IMR-90 (cell line): ENCODE data around the gene AKAP17A. TPM values are rescaled to one million over a fixed set of nuclear protein-coding genes. Genes with fewer than 3 reads are reported as not detected.

Experiments
- ATAC-seq: fragments of 200-7000 bp; cut with Tn5 transposase; 2 replicates; pipeline ENCODE4 v1.9.1; 2020; ENCODE audit warnings: low read depth, mild to moderate bottlenecking, moderate library complexity
- BruUV-seq: library from RNA; stranded (reverse); fragments of 400-500 nt; replicated peaks from 2 replicates; lab custom pipeline; 2021; lab: Mats Ljungman, UMichigan
- CTCF ChIA-PET: fragments of 300-600 bp; formaldehyde crosslinking; extraction: SDS; loops from one replicate; lab custom pipeline; 2021; ENCODE audit warnings: antibody characterized with exemption; lab: Yijun Ruan, JAX
- POLR2A ChIA-PET: fragments of 300-600 bp; sonication (Branson Sonifier 250); formaldehyde crosslinking; loops from one replicate; lab custom pipeline; 2022; ENCODE audit warnings: antibody characterized with exemption; ENCODE audit not compliant: unreplicated experiment; lab: Charles Lee
- DNase-seq: peaks from one replicate; pipeline ENCODE4 v3.0.0; 2013
- H2AFZ ChIP-seq: replicated peaks from 2 replicates; pipeline ENCODE3; 2013; ENCODE audit warnings: low read length, mild to moderate bottlenecking; ENCODE audit not compliant: poor library complexity
- H2AK5ac ChIP-seq: 2 replicates; pipeline ENCODE4 v1.6.1; 2013; ENCODE audit warnings: low read depth, low read length, inconsistent platforms
- H2AK9ac ChIP-seq: replicated peaks from 2 replicates; pipeline ENCODE3; 2013; ENCODE audit warnings: mild to moderate bottlenecking, low read depth, low read length, moderate library complexity; ENCODE audit not compliant: poor library complexity
- H2BK120ac ChIP-seq: 2 replicates; pipeline ENCODE4 v1.6.1; 2013; ENCODE audit warnings: low read depth, low read length, inconsistent platforms
- H2BK15ac ChIP-seq: 3 replicates; pipeline ENCODE4 v1.6.1; 2013; ENCODE audit warnings: low read depth, low read length, inconsistent platforms
- H2BK20ac ChIP-seq: 2 replicates; pipeline ENCODE4 v1.6.1; 2013; ENCODE audit warnings: low read depth, mild to moderate bottlenecking, inconsistent platforms, low read length, moderate library complexity
- H2BK5ac ChIP-seq: 2 replicates; pipeline ENCODE4 v1.6.1; 2013; ENCODE audit warnings: mild to moderate bottlenecking, low read depth, low read length, inconsistent platforms; ENCODE audit not compliant: poor library complexity, severe bottlenecking
- H3K14ac ChIP-seq: replicated peaks from 2 replicates; pipeline ENCODE4 v1.6.1; 2013; ENCODE audit warnings: low read depth, low read length, inconsistent platforms
- H3K18ac ChIP-seq: 2 replicates; pipeline ENCODE4 v1.6.1; 2013; ENCODE audit warnings: low read depth, low read length, control low read depth
- H3K23ac ChIP-seq: 2 replicates; pipeline ENCODE4 v1.6.1; 2013; ENCODE audit warnings: low read depth, low read length, inconsistent platforms
- H3K27ac ChIP-seq: 2 replicates; pipeline ENCODE4 v1.5.1; 2013; ENCODE audit warnings: mild to moderate bottlenecking, control low read depth, low read length; ENCODE audit not compliant: insufficient read depth
- H3K27me3 ChIP-seq: 2 replicates; pipeline ENCODE4 v1.6.1; 2013; ENCODE audit warnings: low read length; ENCODE audit not compliant: control insufficient read depth, insufficient read depth
- H3K36me3 ChIP-seq: 2 replicates; pipeline ENCODE4 v1.6.1; 2013; ENCODE audit warnings: low read length, mixed read lengths; ENCODE audit not compliant: control insufficient read depth, insufficient read depth
- H3K4ac ChIP-seq: 2 replicates; pipeline ENCODE4 v1.6.1; 2013; ENCODE audit warnings: low read depth, low read length, inconsistent platforms
- H3K4me1 ChIP-seq: 2 replicates; pipeline ENCODE4 v1.6.1; 2013; ENCODE audit warnings: low read length, mixed read lengths; ENCODE audit not compliant: control insufficient read depth, insufficient read depth
- H3K4me2 ChIP-seq: 2 replicates; pipeline ENCODE4 v1.6.1; 2013; ENCODE audit warnings: low read depth, mild to moderate bottlenecking, control low read depth, low read length, moderate library complexity
- H3K4me3 ChIP-seq: 2 replicates; pipeline ENCODE4 v1.5.1; 2013; ENCODE audit warnings: low read depth, mild to moderate bottlenecking, control low read depth, low read length, moderate library complexity; ENCODE audit not compliant: insufficient read depth
- H3K56ac ChIP-seq: 2 replicates; pipeline ENCODE4 v1.6.1; 2013; ENCODE audit warnings: low read length, inconsistent platforms; ENCODE audit not compliant: insufficient read depth; ENCODE audit errors: extremely low read depth
- H3K79me1 ChIP-seq, 2 experiments: 2 replicates each; pipeline ENCODE4 v1.6.1; 2013; ENCODE audit warnings: low read length in 2 of 2, inconsistent platforms in 1 of 2, low read depth in 1 of 2
- H3K9ac ChIP-seq: 2 replicates; pipeline ENCODE4 v1.6.1; 2013; ENCODE audit warnings: low read depth, low read length, control low read depth
- H3K9me1 ChIP-seq: 2 replicates; pipeline ENCODE4 v1.6.1; 2013; ENCODE audit warnings: low read length, inconsistent platforms; ENCODE audit not compliant: insufficient read depth
- H3K9me3 ChIP-seq: 2 replicates; pipeline ENCODE4 v1.6.1; 2013; ENCODE audit warnings: low read length; ENCODE audit not compliant: control insufficient read depth, insufficient read depth
- H4K20me1 ChIP-seq: 2 replicates; pipeline ENCODE4 v1.6.1; 2013; ENCODE audit warnings: low read length, inconsistent platforms; ENCODE audit not compliant: insufficient read depth
- H4K5ac ChIP-seq: 2 replicates; pipeline ENCODE4 v1.6.1; 2013; ENCODE audit warnings: mild to moderate bottlenecking, low read depth, low read length, control low read depth
- H4K8ac ChIP-seq, 2 experiments: 2 replicates each; pipeline ENCODE4 v1.6.1; 2013; ENCODE audit warnings: low read depth in 2 of 2, low read length in 2 of 2, control low read depth in 1 of 2, inconsistent platforms in 1 of 2
- H4K91ac ChIP-seq: 2 replicates; pipeline ENCODE4 v1.6.1; 2013; ENCODE audit warnings: low read depth, low read length, inconsistent platforms; ENCODE audit not compliant: insufficient read depth
- BHLHE40 ChIP-seq: fragments of 150-350 bp; IDR thresholded peaks from 2 replicates; pipeline ENCODE4 v1.6.1; 2016; ENCODE audit warnings: mild to moderate bottlenecking, low read depth, low read length
- CEBPB ChIP-seq: IDR thresholded peaks from 2 replicates; pipeline ENCODE4 v1.6.1; 2012; ENCODE audit warnings: low read depth, low read length, improper control_type of control experiment
- CHD1 ChIP-seq: IDR thresholded peaks from 2 replicates; pipeline ENCODE4 v1.6.1; 2012; ENCODE audit warnings: low read depth, low read length, improper control_type of control experiment
- FOS ChIP-seq: fragments of 150-350 bp; IDR thresholded peaks from 2 replicates; pipeline ENCODE4 v1.6.1; 2016; ENCODE audit warnings: low read depth, low read length
- MAZ ChIP-seq: IDR thresholded peaks from 2 replicates; pipeline ENCODE4 v1.6.1; 2012; ENCODE audit warnings: low read depth, mild to moderate bottlenecking, low read length, improper control_type of control experiment, moderate library complexity, borderline replicate concordance
- RCOR1 ChIP-seq: IDR thresholded peaks from 2 replicates; pipeline ENCODE4 v1.6.1; 2012; ENCODE audit warnings: mild to moderate bottlenecking, low read length, improper control_type of control experiment; ENCODE audit not compliant: insufficient replicate concordance
- RFX5 ChIP-seq: IDR thresholded peaks from 2 replicates; pipeline ENCODE4 v1.8.0; 2012; ENCODE audit warnings: low read depth, mild to moderate bottlenecking, low read length, moderate library complexity
- USF2 ChIP-seq: fragments of 150-350 bp; IDR thresholded peaks from 2 replicates; pipeline ENCODE4 v1.6.1; 2017; ENCODE audit warnings: mild to moderate bottlenecking, antibody characterized with exemption, low read length, low read depth
- WGBS, 2 experiments: methylation state at CpG; one replicate each; pipeline versions ENCODE4 v1.1.5 to v1.1.7; 2013; ENCODE audit warnings: missing lambda C conversion rate in 2 of 2; ENCODE audit not compliant: insufficient read length in 1 of 2; ENCODE audit errors: extremely low coverage in 2 of 2; 5-methylcytosine and 5-hydroxymethylcytosine counted together
- dilution Hi-C: fragments of 300-500 bp; cut with HindIII; formaldehyde crosslinking; loops from one replicate; pipeline ENCODE4 v1.14.3; 2018; ENCODE audit warnings: low sequenced_read_pairs; ENCODE audit not compliant: unreplicated experiment
- in situ Hi-C: fragments of 300-500 bp; cut with MboI; formaldehyde crosslinking; loops from 3 replicates; pipeline ENCODE4 v1.14.3; 2019; ENCODE audit warnings: low sequenced_read_pairs, inconsistent platforms, mixed read lengths
- intact Hi-C: fragments of 100-400 bp; cut with micrococcal nuclease; formaldehyde crosslinking; loops from 2 replicates; pipeline ENCODE4 v1.10.0; 2022
- polyA plus RNA-seq, 3 experiments: library from polyadenylated mRNA; depleted of rRNA; stranded (reverse); fragments of >200 nt; gene quantifications; 2 replicates each; pipeline ENCODE4 v1.2.3, GENCODE V29; 2012; ENCODE audit warnings: low replicate concordance in 1 of 3
- total RNA-seq: library from RNA; depleted of rRNA; stranded (reverse); fragments of >200 nt; gene quantifications from 2 replicates; pipeline ENCODE4 v1.2.3, GENCODE V29; 2012

The AKAP17A gene
- total and polyA plus RNA-seq, 2 of the 4 experiments (the other 2 are of a cell fraction) = 9.0 to 23.7 TPM

DNA sequence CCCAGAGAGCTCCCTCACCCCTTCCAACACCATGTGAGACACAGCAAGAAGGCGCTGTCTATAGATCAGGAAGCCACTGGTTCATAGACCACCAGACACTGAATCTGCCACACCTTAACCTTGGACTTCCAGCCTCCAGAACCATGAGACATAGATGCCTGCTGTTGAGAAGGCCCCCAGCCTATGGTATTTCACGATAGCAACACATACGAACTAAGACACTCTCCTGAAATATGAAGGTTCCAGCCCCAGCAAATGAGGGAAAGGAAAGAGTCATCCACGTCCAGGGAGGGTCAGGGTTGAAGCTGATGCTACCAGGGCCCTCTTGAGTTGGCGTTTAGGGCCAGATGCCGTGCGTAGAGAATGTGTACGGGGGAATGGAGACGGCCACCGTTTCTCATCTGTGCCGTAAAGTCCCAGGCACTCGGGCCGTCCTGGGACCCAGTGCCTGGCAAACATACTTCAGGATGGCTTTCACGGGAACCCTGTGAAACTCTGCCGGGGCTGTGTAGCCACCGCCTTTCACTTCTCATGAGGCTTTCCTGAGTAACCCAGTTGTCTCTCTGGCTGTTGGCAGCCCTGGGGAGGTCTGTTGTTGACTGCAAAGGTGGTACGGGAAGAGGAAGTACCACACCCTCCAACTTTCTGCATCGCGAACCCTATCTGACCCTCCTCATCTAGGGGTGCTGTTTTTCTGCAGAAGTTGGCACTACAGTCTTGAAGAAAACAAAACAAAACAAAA is 36.8 kb upstream of the AKAP17A start:
- WGBS, 2 experiments = 73% methylated on average over 10 of the region's 19 CpGs; no CpG with 5 or more reads in 1 of the 2 experiments

More for the DNA sequence above, 36.8 kb upstream of the AKAP17A start:
- Histone ChIP-seq H3K18ac (no peak overlapping the region), H3K9me1 (no peaks in the 10 kb centered on the region), H3K4me2 (no peak overlapping the region), H2BK5ac (no peak overlapping the region), H3K9ac (no peak overlapping the region), H2AK9ac (no peak overlapping the region), H4K8ac (no peak overlapping the region), H2BK15ac (no peak overlapping the region), H3K27ac (no peak overlapping the region), H3K14ac (no peak overlapping the region), H3K79me1 (no peaks in the 10 kb centered on the region), H4K5ac (no peak overlapping the region), H3K4me3 (no peak overlapping the region), H3K36me3 (no peaks in the 10 kb centered on the region), H3K9me3 (peaks cover 22% of the 10 kb centered on the region), H4K91ac (no peak overlapping the region), H2AFZ (no peak overlapping the region), H3K27me3 (no peaks in the 10 kb centered on the region), H2BK120ac (no peak overlapping the region), H3K23ac (no peak overlapping the region), H4K20me1 (no peaks in the 10 kb centered on the region), H3K4me1 (no peaks in the 10 kb centered on the region), H3K56ac (no peak overlapping the region), H3K4ac (no peak overlapping the region), H2BK20ac (no peak overlapping the region), H2AK5ac (no peak overlapping the region)
- BruUV-seq = no TSS peak
- ChIA-PET CTCF (no interaction called here), POLR2A (no interaction called here)
- in situ Hi-C loops (no loop called here), dilution Hi-C loops (no loop called here), intact Hi-C loops (no loop called here)
- ATAC-seq (no peak), DNase-seq (no peak)
- TF ChIP-seq USF2 (no peak), FOS (no peak), BHLHE40 (no peak), CEBPB (no peak), MAZ (no peak), RCOR1 (no peak), RFX5 (no peak), CHD1 (no peak)
